Lower lobe of right lung (tissue), 2 donors: Measurements from ENCODE around the gene DCAF15. TPM values are rescaled to one million over a fixed set of nuclear protein-coding genes. Genes with fewer than 3 reads are reported as not detected.

Experiments used
- ATAC-seq, 2 donors: fragments of 200-7000 bp; cut with Tn5 transposase; one replicate each; pipeline ENCODE4 v1.9.1; 2020 to 2022; ENCODE audit warnings: mild to moderate bottlenecking in 2 of 2, moderate library complexity in 2 of 2
- DNase-seq: peaks from one replicate; pipeline ENCODE4 v3.0.0-alpha.2; 2020
- H3K27ac ChIP-seq: fragments of 200-600 bp; one replicate; pipeline ENCODE4 v1.8.0; 2022
- H3K27me3 ChIP-seq: fragments of 200-600 bp; one replicate; pipeline ENCODE4 v1.8.0; 2022; ENCODE audit warnings: low read depth
- H3K36me3 ChIP-seq: fragments of 200-600 bp; one replicate; pipeline ENCODE4 v1.8.0; 2022; ENCODE audit warnings: mild to moderate bottlenecking
- H3K4me1 ChIP-seq: fragments of 200-600 bp; one replicate; pipeline ENCODE4 v1.8.0; 2022
- H3K4me3 ChIP-seq: fragments of 200-600 bp; one replicate; pipeline ENCODE4 v1.8.0; 2022; ENCODE audit warnings: mild to moderate bottlenecking
- H3K9me3 ChIP-seq: fragments of 200-600 bp; one replicate; pipeline ENCODE4 v1.8.0; 2022
- CTCF ChIP-seq: fragments of 200-600 bp; IDR thresholded peaks from one replicate; pipeline ENCODE4 v1.8.0; 2022; ENCODE audit warnings: antibody characterized with exemption, mild to moderate bottlenecking
- intact Hi-C: fragments of 100-400 bp; cut with DNase I; formaldehyde crosslinking; loops from one replicate; pipeline ENCODE4 v1.11.0; 2022
- total RNA-seq: library from RNA; stranded (reverse); fragmentation: NEBNext Ultra II Directional; extraction: Animal tissue kit (Norgen Biotek cat#: 25700); gene quantifications from one replicate; pipeline ENCODE4 v1.2.1, GENCODE V29; 2021
- donor health status: DM: no; HTN: yes; CAD: no; lungs with severe emphysema.

Gene DCAF15
- total RNA-seq, 1 donor from 2014 or later = 28.4 TPM

GRCh38 chr19:14002571-14003250 lies 50.4 kb downstream of the DCAF15 start:
- no peak for TF ChIP-seq CTCF
- H3K9me3 ChIP-seq = peaks cover 8% of the 10 kb centered on the region
- DNase-seq (peak; percentile 43), ATAC-seq (no peak)
- no peaks in the 10 kb centered on the region for H3K27me3 ChIP-seq
- H3K4me1 ChIP-seq = peaks cover 32% of the 10 kb centered on the region
- H3K4me3 ChIP-seq = no peak overlapping the region
- H3K36me3 ChIP-seq = peaks cover 2% of the 10 kb centered on the region
- H3K27ac ChIP-seq = peak overlapping the region; percentile 70
- intact Hi-C loops = no loop called here

GRCh38 chr19:14003251-14004055 lies 51.1 kb downstream of the DCAF15 start:
- H3K4me1 ChIP-seq = peaks cover 32% of the 10 kb centered on the region
- peaks cover 8% of the 10 kb centered on the region for H3K9me3 ChIP-seq
- peak overlapping the region; percentile 70 for H3K27ac ChIP-seq
- H3K36me3 ChIP-seq = no peaks in the 10 kb centered on the region
- no peak for TF ChIP-seq CTCF
- no peak for ATAC-seq
- no peaks in the 10 kb centered on the region for H3K27me3 ChIP-seq
- intact Hi-C loops = no loop called here
- peak; percentile 19 for DNase-seq
- no peak overlapping the region for H3K4me3 ChIP-seq

DNA sequence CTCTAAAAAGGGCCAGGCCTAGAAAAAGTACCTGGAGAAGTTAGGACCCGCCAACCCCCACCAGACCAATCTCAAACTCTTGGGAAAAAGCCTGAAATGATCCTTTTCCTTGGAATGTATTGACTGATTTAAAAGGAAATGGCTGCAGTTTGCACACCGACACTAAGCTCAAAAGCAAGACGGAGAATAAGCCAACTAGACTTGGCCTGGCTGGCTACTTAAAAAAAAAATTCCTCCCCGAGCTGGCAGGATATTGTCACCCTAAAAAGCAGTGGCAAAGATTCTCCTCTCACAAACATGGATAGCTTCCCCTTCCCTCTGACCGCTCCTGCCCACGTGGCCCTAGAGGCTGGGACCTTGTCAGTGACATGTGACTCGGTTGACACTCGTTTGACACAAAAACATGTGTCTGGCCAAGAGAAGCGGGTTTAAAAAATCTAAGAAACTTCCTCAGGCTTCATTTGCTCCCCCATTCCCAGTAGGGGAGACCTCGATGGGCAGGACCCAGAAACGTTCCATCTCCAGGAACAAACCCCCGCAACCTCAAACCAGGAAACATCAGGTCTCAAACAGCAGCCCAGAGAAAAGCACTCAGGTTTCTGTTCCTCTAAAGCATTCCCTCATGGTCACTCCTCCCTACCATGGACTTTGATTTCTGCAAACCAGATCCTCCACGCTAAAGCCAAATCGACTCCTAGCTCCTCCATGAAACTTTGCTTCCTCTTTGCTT lies 52.5 kb downstream of the DCAF15 start:
- H3K27me3 ChIP-seq = no peaks in the 10 kb centered on the region
- no peaks in the 10 kb centered on the region for H3K9me3 ChIP-seq
- no peak for TF ChIP-seq CTCF
- H3K27ac ChIP-seq = peak overlapping the region; percentile 100
- no peak for ATAC-seq
- peak overlapping the region; percentile 67 for H3K4me3 ChIP-seq
- DNase-seq = peak; percentile 77
- H3K4me1 ChIP-seq = peaks cover 32% of the 10 kb centered on the region
- no peaks in the 10 kb centered on the region for H3K36me3 ChIP-seq
- intact Hi-C loops = no loop called here

DNA sequence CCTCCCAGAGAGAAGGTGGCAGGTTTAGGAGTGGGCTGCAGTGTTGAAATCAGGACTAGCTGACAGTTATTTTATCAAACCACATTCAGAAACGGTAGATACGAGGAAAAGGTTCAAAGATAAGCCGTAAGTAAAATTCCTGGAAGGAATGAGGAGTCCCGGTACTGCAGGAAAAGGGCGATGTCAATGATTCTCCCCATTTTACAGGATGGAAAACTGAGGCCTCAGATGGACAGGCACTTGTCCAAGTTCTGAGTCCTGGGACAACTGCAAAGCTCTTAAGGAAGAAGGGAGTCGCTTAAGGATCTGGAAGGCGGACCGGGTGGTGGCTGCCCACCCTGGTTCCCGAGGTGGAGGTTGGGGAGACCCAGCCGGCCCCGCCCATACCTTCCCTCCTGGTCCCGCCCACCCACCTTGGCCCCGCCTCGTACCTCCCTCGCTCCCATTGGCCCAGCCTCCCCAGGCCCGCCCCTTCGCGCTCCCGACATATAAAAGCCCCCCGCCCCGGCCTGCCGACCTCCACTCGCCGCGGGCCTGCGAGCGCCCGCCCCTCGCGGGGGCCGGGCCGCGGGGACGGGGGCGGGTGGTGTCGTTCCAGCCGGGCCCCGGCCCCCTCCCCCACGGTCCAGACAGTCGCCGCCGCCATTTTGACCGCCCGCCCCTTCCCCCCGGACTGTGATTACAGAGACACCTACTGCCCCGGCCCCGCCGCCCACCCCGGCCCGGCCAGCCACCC lies 53.2 kb downstream of the DCAF15 start:
- TF ChIP-seq CTCF = no peak
- intact Hi-C loops = no loop called here
- Histone ChIP-seq H3K36me3 (no peaks in the 10 kb centered on the region), H3K9me3 (no peaks in the 10 kb centered on the region), H3K4me3 (peak overlapping the region; percentile 67), H3K27me3 (no peaks in the 10 kb centered on the region), H3K4me1 (peaks cover 32% of the 10 kb centered on the region), H3K27ac (peak overlapping the region; percentile 100)
- ATAC-seq = peak; percentile 83 to 88
- DNase-seq = peak; percentile 95
